SK-N-SH (cell line): ENCODE data around the gene ARHGEF7. TPM values are rescaled to one million over a fixed set of nuclear protein-coding genes. Genes with fewer than 3 reads are reported as not detected.
A peak's percentile ranks its signal among the peaks of the same experiment; 100 is the strongest.

Experiments used
- CTCF ChIA-PET: fragments of 300-600, 350-600 bp; formaldehyde crosslinking; extraction: SDS; loops from one replicate; lab custom pipeline; 2021; lab: Yijun Ruan, JAX
- POLR2A ChIA-PET: fragments of 350-600 bp; sonication (Branson Sonifier 250); formaldehyde crosslinking; extraction: SDS; loops from one replicate; lab custom pipeline; 2020; ENCODE audit warnings: antibody characterized with exemption, inconsistent platforms; lab: Yijun Ruan, JAX
- DNase-seq: peaks from one replicate; pipeline ENCODE4 v3.0.0; 2012
- H2AFZ ChIP-seq: fragments of 200-600 bp; sonication (generic); 2 replicates; pipeline ENCODE4 v1.8.1; 2016; ENCODE audit warnings: antibody characterized with exemption, mild to moderate bottlenecking, low read depth
- H3F3A ChIP-seq: fragments of 200-600 bp; sonication (generic); replicated peaks from 2 replicates; pipeline ENCODE3; 2016; ENCODE audit warnings: antibody characterized with exemption, mild to moderate bottlenecking; ENCODE audit not compliant: insufficient read depth
- H3K27ac ChIP-seq, 2 experiments: fragments of 200-500 bp in 1 of 2; fragments of 200-600 bp in 1 of 2; sonication (Bioruptor generic) in 1 of 2; sonication (generic), shearing (Covaris generic) in 1 of 2; 2 replicates each; pipeline versions ENCODE4 v1.5.1 to v1.6.1; 2014 to 2016; ENCODE audit warnings: low read depth in 2 of 2, inconsistent platforms in 1 of 2, low read length in 1 of 2, mild to moderate bottlenecking in 1 of 2, mixed read lengths in 1 of 2
- H3K27me3 ChIP-seq: fragments of 200-600 bp; sonication (generic), shearing (Covaris generic); 2 replicates; pipeline ENCODE4 v1.6.1; 2016; ENCODE audit warnings: mixed run types; ENCODE audit not compliant: insufficient read depth
- H3K36me3 ChIP-seq, 2 experiments: fragments of 200-500 bp in 1 of 2; fragments of 200-600 bp in 1 of 2; sonication (Bioruptor generic) in 1 of 2; sonication (generic) in 1 of 2; replicated peaks in 1 of 2; 2 replicates each; pipeline versions ENCODE3 to v1.5.1; 2014 to 2016; ENCODE audit warnings: low read length in 1 of 2, mild to moderate bottlenecking in 1 of 2; ENCODE audit not compliant: insufficient read depth in 2 of 2, control insufficient read depth in 1 of 2
- H3K4me1 ChIP-seq, 2 experiments: fragments of 200-500 bp in 1 of 2; fragments of 200-600 bp in 1 of 2; sonication (Bioruptor generic) in 1 of 2; sonication (generic), shearing (Covaris generic) in 1 of 2; 2 replicates each; pipeline versions ENCODE4 v1.5.1 to v1.6.1; 2014 to 2016; ENCODE audit warnings: low read depth in 1 of 2, low read length in 1 of 2, mixed run types in 1 of 2; ENCODE audit not compliant: insufficient read depth in 2 of 2, control insufficient read depth in 1 of 2
- H3K4me2 ChIP-seq: fragments of 200-600 bp; sonication (generic), shearing (Covaris generic); 2 replicates; pipeline ENCODE4 v1.6.1; 2017; ENCODE audit warnings: mixed run types
- H3K4me3 ChIP-seq, 2 experiments: fragments of 200-500 bp in 1 of 2; fragments of 200-600 bp in 1 of 2; sonication (Bioruptor generic) in 1 of 2; sonication (generic), shearing (Covaris generic) in 1 of 2; 2 replicates each; pipeline versions ENCODE4 v1.5.1 to v1.8.1; 2014 to 2016; ENCODE audit warnings: low read depth in 2 of 2, inconsistent platforms in 1 of 2, low read length in 1 of 2, mild to moderate bottlenecking in 1 of 2, mixed read lengths in 1 of 2, moderate library complexity in 1 of 2
- H3K79me2 ChIP-seq: fragments of 200-600 bp; sonication (generic); 2 replicates; pipeline ENCODE4 v1.8.1; 2017; ENCODE audit warnings: mild to moderate bottlenecking; ENCODE audit not compliant: insufficient read depth
- H3K9ac ChIP-seq: fragments of 200-600 bp; sonication (generic); 2 replicates; pipeline ENCODE4 v1.6.1; 2017; ENCODE audit warnings: mixed run types
- H3K9me2 ChIP-seq: fragments of 200-600 bp; sonication (generic); 2 replicates; pipeline ENCODE4 v1.6.1; 2017; ENCODE audit warnings: mixed run types
- H3K9me3 ChIP-seq: fragments of 200-600 bp; sonication (generic); 2 replicates; pipeline ENCODE4 v1.6.1; 2017; ENCODE audit warnings: mixed run types, mild to moderate bottlenecking, moderate library complexity
- H4K20me1 ChIP-seq: fragments of 200-600 bp; sonication (generic); 2 replicates; pipeline ENCODE4 v1.6.1; 2017; ENCODE audit warnings: mild to moderate bottlenecking, mixed run types; ENCODE audit not compliant: insufficient read depth
- CHD2 ChIP-seq: fragments of 150-350 bp; IDR thresholded peaks from 2 replicates; pipeline ENCODE4 v1.6.1; 2018; ENCODE audit warnings: low read length; ENCODE audit not compliant: partially characterized antibody
- CTCF ChIP-seq: fragments of 200-600 bp; sonication (generic); IDR thresholded peaks from 2 replicates; pipeline ENCODE4 v1.6.1; 2017; ENCODE audit warnings: antibody characterized with exemption, mild to moderate bottlenecking, moderate library complexity
- ELF1 ChIP-seq: IDR thresholded peaks from 2 replicates; pipeline ENCODE4 v1.4.0; 2012
- EP300 ChIP-seq, 2 experiments: IDR thresholded peaks; 2 replicates each; pipeline versions ENCODE4 v1.4.0 to v1.6.1; 2012; ENCODE audit warnings: borderline replicate concordance in 1 of 2, low read depth in 1 of 2, low read length in 1 of 2
- FOXM1 ChIP-seq: IDR thresholded peaks from 2 replicates; pipeline ENCODE4 v1.4.0; 2012; ENCODE audit warnings: low read depth, mild to moderate bottlenecking
- GABPA ChIP-seq: IDR thresholded peaks from 2 replicates; pipeline ENCODE4 v1.4.0; 2012; ENCODE audit warnings: low read depth, mild to moderate bottlenecking
- GATA2 ChIP-seq: sonication (generic); formaldehyde crosslinking; IDR thresholded peaks from 2 replicates; pipeline ENCODE4 v1.5.0; 2020; ENCODE audit warnings: mild to moderate bottlenecking, missing genetic modification reagents
- JUND ChIP-seq: IDR thresholded peaks from 2 replicates; pipeline ENCODE4 v1.4.0; 2012
- MEF2A ChIP-seq: IDR thresholded peaks from 2 replicates; pipeline ENCODE4 v1.4.0; 2012; ENCODE audit warnings: low read depth, borderline replicate concordance
- MXI1 ChIP-seq: IDR thresholded peaks from 2 replicates; pipeline ENCODE4 v1.6.1; 2012; ENCODE audit warnings: mild to moderate bottlenecking, low read depth, low read length, improper control_type of control experiment
- NFIC ChIP-seq: IDR thresholded peaks from 2 replicates; pipeline ENCODE4 v1.4.0; 2012; ENCODE audit warnings: borderline replicate concordance
- NRF1 ChIP-seq: IDR thresholded peaks from 2 replicates; pipeline ENCODE4 v1.6.1; 2012; ENCODE audit warnings: low read depth, mild to moderate bottlenecking, low read length
- POLR2AphosphoS5 ChIP-seq: IDR thresholded peaks from 2 replicates; pipeline ENCODE4 v1.6.1; 2012; ENCODE audit warnings: low read depth, low read length
- RAD21 ChIP-seq: IDR thresholded peaks from 2 replicates; pipeline ENCODE4 v1.6.1; 2012; ENCODE audit warnings: mild to moderate bottlenecking, low read length
- RFX5 ChIP-seq: IDR thresholded peaks from 2 replicates; pipeline ENCODE4 v1.6.1; 2012; ENCODE audit warnings: mild to moderate bottlenecking, improper control_type of control experiment, low read length
- TAF1 ChIP-seq: IDR thresholded peaks from 2 replicates; pipeline ENCODE4 v1.6.1; 2012; ENCODE audit warnings: low read depth, mild to moderate bottlenecking, low read length, moderate library complexity, borderline replicate concordance
- TCF12 ChIP-seq: IDR thresholded peaks from 2 replicates; pipeline ENCODE4 v1.4.0; 2012
- YY1 ChIP-seq: IDR thresholded peaks from 2 replicates; pipeline ENCODE4 v1.4.0; 2012; ENCODE audit warnings: low read depth, mild to moderate bottlenecking
- ZBTB33 ChIP-seq: IDR thresholded peaks from 2 replicates; pipeline ENCODE4 v1.4.0; 2012; ENCODE audit warnings: low read depth, borderline replicate concordance
- WGBS: methylation state at CpG from one replicate; pipeline ENCODE4 v1.1.6; 2017; ENCODE audit warnings: low lambda C conversion rate; 5-methylcytosine and 5-hydroxymethylcytosine counted together
- polyA plus RNA-seq, 3 experiments: library from polyadenylated mRNA; depleted of rRNA; stranded (reverse); fragments of >200 nt; gene quantifications; 2 replicates each; pipeline ENCODE4 v1.2.3, GENCODE V29; 2012
- TF ChIP-seq, protein P1 (sequence below): IDR thresholded peaks from 2 replicates; pipeline ENCODE4; 2012
- TF ChIP-seq, protein P2 (sequence below): IDR thresholded peaks from 2 replicates; pipeline ENCODE4 v1.4.0; 2012; ENCODE audit warnings: low read depth
- TF ChIP-seq, protein P3 (sequence below): IDR thresholded peaks from 2 replicates; pipeline ENCODE4 v1.4.0; 2012; ENCODE audit warnings: low read depth, borderline replicate concordance
- TF ChIP-seq, protein P4 (sequence below): fragments of 150-350 bp; IDR thresholded peaks from 2 replicates; pipeline ENCODE4 v1.6.1; 2017; ENCODE audit warnings: antibody characterized with exemption, low read length, low read depth, borderline replicate concordance
- TF ChIP-seq, protein P5 (sequence below): fragments of 150-350 bp; IDR thresholded peaks from 2 replicates; pipeline ENCODE4 v1.6.1; 2016; ENCODE audit warnings: mild to moderate bottlenecking, low read depth, low read length

ARHGEF7 gene
- polyA plus RNA-seq, 1 of the 3 experiments (the other 2 are of a cell fraction): 21.6 TPM

GRCh38 chr13:111117961-111118360 lies 2.9 kb downstream of the ARHGEF7 start:
- H3K27me3 ChIP-seq: peaks cover 50% of the 10 kb centered on the region
- no peaks in the 10 kb centered on the region for H3F3A ChIP-seq
- H3K9me3 ChIP-seq: no peaks in the 10 kb centered on the region
- no peaks in the 10 kb centered on the region for H3K36me3 ChIP-seq
- POLR2A ChIA-PET: no interaction called here
- H4K20me1 ChIP-seq: no peaks in the 10 kb centered on the region
- H3K4me3 ChIP-seq: no peak overlapping the region
- CTCF ChIA-PET: no interaction called here
- no peak overlapping the region for H3K9ac ChIP-seq
- H3K4me1 ChIP-seq: peaks cover 0 to 36% of the 10 kb centered on the region in 2 experiments; a peak in 2 of 4 replicates
- no peaks in the 10 kb centered on the region for H3K9me2 ChIP-seq
- H3K27ac ChIP-seq: peak overlapping the region in 1 of 2 experiments; percentile 50; a peak in 2 of 4 replicates
- peak; percentile 81 for DNase-seq
- WGBS: 65% methylated on average over 10 of the region's 10 CpGs
- H2AFZ ChIP-seq: no peak overlapping the region
- no peak overlapping the region for H3K4me2 ChIP-seq
- no peaks in the 10 kb centered on the region for H3K79me2 ChIP-seq
- no peak for TF ChIP-seq YY1
- TF ChIP-seq FOXM1: no peak
- TF ChIP-seq ELF1: no peak
- TF ChIP-seq, protein P1, sequence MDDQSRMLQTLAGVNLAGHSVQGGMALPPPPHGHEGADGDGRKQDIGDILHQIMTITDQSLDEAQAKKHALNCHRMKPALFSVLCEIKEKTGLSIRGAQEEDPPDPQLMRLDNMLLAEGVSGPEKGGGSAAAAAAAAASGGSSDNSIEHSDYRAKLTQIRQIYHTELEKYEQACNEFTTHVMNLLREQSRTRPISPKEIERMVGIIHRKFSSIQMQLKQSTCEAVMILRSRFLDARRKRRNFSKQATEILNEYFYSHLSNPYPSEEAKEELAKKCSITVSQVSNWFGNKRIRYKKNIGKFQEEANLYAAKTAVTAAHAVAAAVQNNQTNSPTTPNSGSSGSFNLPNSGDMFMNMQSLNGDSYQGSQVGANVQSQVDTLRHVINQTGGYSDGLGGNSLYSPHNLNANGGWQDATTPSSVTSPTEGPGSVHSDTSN: no peak
- no peak for TF ChIP-seq GATA2 (CRISPR knock-in tag)
- peak in 1 of 2 experiments; percentile 50; a peak in 1 of 4 replicates for TF ChIP-seq EP300 (IDR thresholded peaks at IDR 0.05; ENCODE audit: borderline replicate concordance in 1 of 2, low read depth in 1 of 2, low read length in 1 of 2)
- TF ChIP-seq, protein P2, sequence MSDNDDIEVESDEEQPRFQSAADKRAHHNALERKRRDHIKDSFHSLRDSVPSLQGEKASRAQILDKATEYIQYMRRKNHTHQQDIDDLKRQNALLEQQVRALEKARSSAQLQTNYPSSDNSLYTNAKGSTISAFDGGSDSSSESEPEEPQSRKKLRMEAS: no peak
- no peak for TF ChIP-seq POLR2AphosphoS5
- TF ChIP-seq ZBTB33: no peak
- peak; percentile 78 for TF ChIP-seq CHD2
- TF ChIP-seq NFIC: no peak
- TF ChIP-seq, protein P3, sequence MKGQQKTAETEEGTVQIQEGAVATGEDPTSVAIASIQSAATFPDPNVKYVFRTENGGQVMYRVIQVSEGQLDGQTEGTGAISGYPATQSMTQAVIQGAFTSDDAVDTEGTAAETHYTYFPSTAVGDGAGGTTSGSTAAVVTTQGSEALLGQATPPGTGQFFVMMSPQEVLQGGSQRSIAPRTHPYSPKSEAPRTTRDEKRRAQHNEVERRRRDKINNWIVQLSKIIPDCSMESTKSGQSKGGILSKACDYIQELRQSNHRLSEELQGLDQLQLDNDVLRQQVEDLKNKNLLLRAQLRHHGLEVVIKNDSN: no peak
- TF ChIP-seq, protein P4, sequence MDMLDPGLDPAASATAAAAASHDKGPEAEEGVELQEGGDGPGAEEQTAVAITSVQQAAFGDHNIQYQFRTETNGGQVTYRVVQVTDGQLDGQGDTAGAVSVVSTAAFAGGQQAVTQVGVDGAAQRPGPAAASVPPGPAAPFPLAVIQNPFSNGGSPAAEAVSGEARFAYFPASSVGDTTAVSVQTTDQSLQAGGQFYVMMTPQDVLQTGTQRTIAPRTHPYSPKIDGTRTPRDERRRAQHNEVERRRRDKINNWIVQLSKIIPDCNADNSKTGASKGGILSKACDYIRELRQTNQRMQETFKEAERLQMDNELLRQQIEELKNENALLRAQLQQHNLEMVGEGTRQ: no peak
- no peak for TF ChIP-seq TAF1
- TF ChIP-seq GABPA: no peak
- TF ChIP-seq RAD21: peak; percentile 15
- peak; percentile 6; the same call in 1 of the 2 replicates for TF ChIP-seq TCF12
- TF ChIP-seq, protein P5, sequence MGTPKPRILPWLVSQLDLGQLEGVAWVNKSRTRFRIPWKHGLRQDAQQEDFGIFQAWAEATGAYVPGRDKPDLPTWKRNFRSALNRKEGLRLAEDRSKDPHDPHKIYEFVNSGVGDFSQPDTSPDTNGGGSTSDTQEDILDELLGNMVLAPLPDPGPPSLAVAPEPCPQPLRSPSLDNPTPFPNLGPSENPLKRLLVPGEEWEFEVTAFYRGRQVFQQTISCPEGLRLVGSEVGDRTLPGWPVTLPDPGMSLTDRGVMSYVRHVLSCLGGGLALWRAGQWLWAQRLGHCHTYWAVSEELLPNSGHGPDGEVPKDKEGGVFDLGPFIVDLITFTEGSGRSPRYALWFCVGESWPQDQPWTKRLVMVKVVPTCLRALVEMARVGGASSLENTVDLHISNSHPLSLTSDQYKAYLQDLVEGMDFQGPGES: no peak
- TF ChIP-seq MEF2A: no peak
- TF ChIP-seq RFX5: no peak
- no peak for TF ChIP-seq NRF1
- no peak for TF ChIP-seq JUND
- peak; percentile 94 for TF ChIP-seq MXI1
- no peak for TF ChIP-seq CTCF
